HG02884 (cell line): ENCODE measurements around the gene RPEL1.
"Not testable (repeated sequence)": the region's sequence is repeated elsewhere in the genome, so short reads cannot be mapped to it uniquely, and the experiment has no call there.

ENCODE experiments used
- ATAC-seq: cut with Tn5 transposase; IDR thresholded peaks from one replicate; pipeline ENCODE4 v1.9.1; 2021; ENCODE audit warnings: mild to moderate bottlenecking, moderate library complexity; ENCODE audit not compliant: unreplicated experiment

Gene RPEL1

GRCh38 chr10:103245587-103245986, at the start of gene RPEL1:
TSS of gene RPEL1 (plus strand) at chr10:103245887. CDS start at chr10:103245997, 110 bp downstream.
- ATAC-seq: not testable (repeated sequence)

GRCh38 chr10:103196516-103196915, 49.2 kb upstream of the RPEL1 start:
- ATAC-seq: no peak

DNA sequence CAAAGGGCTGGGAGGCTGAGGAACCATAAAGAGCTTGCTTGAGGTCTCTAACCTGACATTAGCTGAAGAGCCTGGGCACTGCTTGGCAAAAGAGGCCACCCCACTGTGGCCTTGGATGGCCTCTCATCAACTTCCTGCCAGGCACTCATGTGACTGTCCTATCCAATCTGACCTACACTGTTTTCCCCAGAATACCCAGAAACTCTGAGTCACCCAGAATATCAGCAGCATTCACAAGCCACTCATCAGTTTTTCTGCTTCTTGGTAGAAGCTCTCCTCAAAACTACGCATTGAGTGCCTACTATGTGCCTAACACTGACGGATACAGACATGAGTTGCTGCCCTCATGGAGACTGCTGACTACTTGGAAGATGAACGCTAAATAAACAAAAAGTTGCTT, 48.5 kb upstream of the RPEL1 start:
- ATAC-seq: no peak

GRCh38 chr10:103197903-103198302, 47.8 kb upstream of the RPEL1 start:
- no peak for ATAC-seq

- ATAC-seq: no peak
Measured at GRCh38 chr10:103198648-103199047, 47.0 kb upstream of the RPEL1 start.

GRCh38 chr10:103199488-103199887, 46.2 kb upstream of the RPEL1 start:
- ATAC-seq: no peak

DNA sequence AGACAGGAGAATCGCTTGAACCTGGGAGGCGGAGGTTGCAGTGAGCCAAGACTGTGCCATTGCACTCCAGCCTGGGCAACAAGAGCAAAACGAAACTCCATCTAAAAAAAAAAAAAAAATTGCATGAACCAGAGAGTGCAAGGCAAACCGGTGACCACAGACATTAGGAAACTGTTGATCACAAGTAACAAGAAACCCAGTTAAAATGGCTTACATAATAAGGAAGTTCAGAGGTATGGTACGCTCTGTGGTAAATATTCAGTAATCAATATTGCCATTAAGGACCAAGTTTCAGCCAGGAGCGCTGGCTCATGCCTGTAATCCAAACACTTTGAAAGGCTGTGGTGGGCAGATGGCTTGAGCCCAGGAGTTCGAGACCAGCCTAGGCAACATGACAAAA, 43.4 kb upstream of the RPEL1 start:
- no peak for ATAC-seq

GRCh38 chr10:103203466-103203865, 42.2 kb upstream of the RPEL1 start:
- no peak for ATAC-seq

- ATAC-seq: no peak
Measured at GRCh38 chr10:103204353-103205255, 41.1 kb upstream of the RPEL1 start.

DNA sequence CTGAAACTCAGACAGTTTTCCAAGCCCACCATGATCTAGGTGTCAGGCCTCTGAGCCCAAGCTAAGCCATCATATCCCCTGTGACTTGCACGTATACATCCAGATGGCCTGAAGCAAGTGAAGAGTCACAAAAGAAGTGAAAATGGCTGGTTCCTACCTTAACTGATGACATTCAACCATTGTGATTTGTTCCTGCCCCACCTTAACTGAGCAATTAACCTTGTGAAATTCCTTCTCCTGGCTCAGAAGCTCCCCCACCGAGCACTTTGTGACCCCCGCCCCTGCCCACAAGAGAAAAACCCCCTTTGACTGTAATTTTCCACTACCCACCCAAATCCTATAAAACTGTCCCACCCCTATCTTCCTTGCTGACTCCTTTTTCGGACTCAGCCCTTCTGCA, 40.3 kb upstream of the RPEL1 start:
- not testable (repeated sequence) for ATAC-seq

DNA sequence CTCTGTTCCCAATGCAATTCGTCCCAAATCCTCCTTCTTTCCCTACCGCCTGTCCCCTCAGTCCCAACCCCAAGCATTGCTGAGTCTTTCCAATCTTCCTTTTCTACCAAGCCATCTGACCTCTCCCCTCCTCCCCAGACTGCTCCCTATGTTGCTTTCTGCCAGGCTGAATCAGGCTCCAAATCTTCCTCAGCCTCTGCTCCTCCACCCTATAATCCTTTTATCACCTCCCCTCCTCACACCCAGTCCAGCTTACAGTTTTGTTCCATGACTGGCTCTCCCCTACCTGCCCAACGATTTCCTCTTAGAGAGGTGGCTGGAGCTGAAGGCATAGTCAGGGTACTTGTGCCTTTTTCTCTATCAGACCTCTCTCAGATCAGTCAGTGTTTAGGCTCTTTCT, 39.0 kb upstream of the RPEL1 start:
- ATAC-seq: not testable (repeated sequence)

DNA sequence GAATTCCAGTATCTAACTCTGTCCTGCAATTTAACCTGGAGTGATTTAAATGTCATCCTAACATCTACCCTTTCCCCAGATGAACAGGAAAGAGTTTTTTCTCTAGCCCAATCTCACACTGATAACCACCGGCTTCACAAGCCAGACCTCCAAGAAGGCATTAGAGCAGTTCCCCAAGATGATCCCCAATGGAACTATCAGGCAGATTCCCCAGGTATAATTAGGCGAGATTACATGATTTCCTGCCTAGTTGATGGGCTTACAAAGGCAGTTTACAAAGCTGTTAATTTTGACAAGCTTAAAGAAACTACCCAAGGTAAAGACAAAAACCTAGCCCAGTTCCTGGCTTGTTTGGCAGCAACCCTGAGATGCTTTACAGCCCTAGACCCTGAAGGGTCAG, 38.5 kb upstream of the RPEL1 start:
- ATAC-seq: no peak

GRCh38 chr10:103207643-103208042, 38.0 kb upstream of the RPEL1 start:
- not testable (repeated sequence) for ATAC-seq

- ATAC-seq: not testable (repeated sequence)
Measured at GRCh38 chr10:103210262-103210661, 35.4 kb upstream of the RPEL1 start.

- no peak for ATAC-seq
Measured at GRCh38 chr10:103215601-103216000, 30.1 kb upstream of the RPEL1 start.

- ATAC-seq: not testable (repeated sequence)
Measured at GRCh38 chr10:103216362-103216761, 29.3 kb upstream of the RPEL1 start.

- ATAC-seq: no peak
Measured at GRCh38 chr10:103224133-103224532, 21.6 kb upstream of the RPEL1 start.

DNA sequence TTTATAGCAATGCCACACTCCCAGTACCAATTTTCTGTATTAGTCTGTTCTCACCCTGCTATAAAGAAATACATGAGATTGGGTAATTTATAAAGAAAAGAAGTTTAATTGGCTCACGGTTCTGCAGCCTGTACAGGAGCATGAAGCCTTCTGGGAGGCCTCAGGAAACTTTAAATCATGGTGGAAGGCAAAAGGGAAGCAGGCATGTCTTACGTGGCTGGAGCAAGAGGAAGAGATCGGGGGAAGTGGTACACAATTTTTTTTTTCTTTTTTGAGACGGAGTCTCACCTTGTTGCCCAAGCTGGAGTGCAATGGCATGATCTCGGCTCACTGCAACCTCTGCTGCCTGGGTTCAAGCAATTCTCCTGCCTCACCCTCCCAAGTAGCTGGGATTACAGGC, 21.0 kb upstream of the RPEL1 start:
- ATAC-seq: not testable (repeated sequence)

DNA sequence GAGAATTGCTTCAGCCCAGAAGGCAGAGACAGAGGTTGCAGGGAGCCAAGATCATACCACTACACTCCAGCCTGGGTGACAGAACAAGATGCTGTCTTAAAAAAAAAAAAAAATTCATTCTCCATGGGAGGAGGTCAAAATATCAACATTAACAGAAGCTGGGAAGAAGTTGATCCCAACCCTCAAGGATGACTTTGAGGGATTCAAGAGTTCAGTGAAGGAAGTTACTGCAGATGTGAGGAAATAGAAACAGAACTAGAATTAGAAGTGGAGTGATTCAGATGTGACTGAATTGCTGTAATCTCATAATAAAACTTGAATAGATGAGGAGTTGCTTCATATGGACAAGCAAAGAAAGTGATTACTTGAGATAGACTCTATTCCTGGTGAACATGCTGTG, 19.7 kb upstream of the RPEL1 start:
- no peak for ATAC-seq

DNA sequence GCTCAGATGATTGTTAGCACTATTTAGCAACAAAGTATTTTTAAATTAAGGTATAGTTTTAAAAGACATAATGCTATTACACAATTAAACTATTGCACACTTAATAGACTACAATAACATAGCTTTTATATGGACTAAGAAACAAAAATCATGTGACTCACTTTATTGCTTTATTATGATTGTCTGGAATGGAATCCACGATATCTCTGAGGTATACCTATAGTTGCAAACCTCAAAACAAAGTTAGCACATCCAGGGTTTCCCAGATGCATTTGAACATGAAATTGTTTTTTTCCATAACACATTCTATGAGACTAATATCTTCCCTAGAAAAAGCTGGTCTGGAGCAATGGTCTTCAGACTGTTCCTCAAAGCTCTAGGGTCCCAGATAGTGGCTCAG, 18.3 kb upstream of the RPEL1 start:
- ATAC-seq: no peak

GRCh38 chr10:103231047-103231551, 14.6 kb upstream of the RPEL1 start:
- no peak for ATAC-seq

- ATAC-seq: no peak
Measured at GRCh38 chr10:103232131-103232673, 13.5 kb upstream of the RPEL1 start.
